DMS53 treated with DMSO at 0.1 percent for 48 hours (cell line): ENCODE data around the gene WDR48.

Source experiments
- DNase-seq: peaks from one replicate; lab custom pipeline; 2025; ENCODE audit not compliant: unreplicated experiment; lab: John Stamatoyannopoulos, UW

Gene WDR48

GRCh38 chr3:39137991-39138803, 86.4 kb downstream of the WDR48 start:
- DNase-seq, result no peak

- DNase-seq, result no peak
Observed at GRCh38 chr3:39138804-39139415, 87.1 kb downstream of the WDR48 start.

GRCh38 chr3:39139442-39139841, 87.6 kb downstream of the WDR48 start:
- no peak for DNase-seq

GRCh38 chr3:39140341-39140971, 88.6 kb downstream of the WDR48 start:
- no peak for DNase-seq

- no peak for DNase-seq
Observed at GRCh38 chr3:39141171-39141995, 89.6 kb downstream of the WDR48 start.

GRCh38 chr3:39142067-39142466, 90.3 kb downstream of the WDR48 start:
- no peak for DNase-seq

- no peak for DNase-seq
Observed at GRCh38 chr3:39143051-39143885, 91.5 kb downstream of the WDR48 start.

GRCh38 chr3:39144095-39144747, 92.4 kb downstream of the WDR48 start:
- DNase-seq, result no peak

GRCh38 chr3:39144748-39145380, 93.0 kb downstream of the WDR48 start:
- DNase-seq, result no peak

- DNase-seq, result no peak
Observed at GRCh38 chr3:39146083-39146501, 94.3 kb downstream of the WDR48 start.
